H9 (cell line): ENCODE results near the gene KMT5B. TPM values are rescaled to one million over a fixed set of nuclear protein-coding genes. Genes with fewer than 3 reads are reported as not detected.
A peak's percentile ranks its signal among the peaks of the same experiment; 100 is the strongest.

Source experiments
- DNase-seq: peaks from one replicate; pipeline ENCODE4 v3.0.0-alpha.2; 2017
- H2AFZ ChIP-seq: one replicate; pipeline ENCODE4 v1.6.1; 2013; ENCODE audit warnings: mild to moderate bottlenecking, low read length, control low read depth, moderate library complexity
- H2AK5ac ChIP-seq: 2 replicates; pipeline ENCODE4 v1.6.1; 2013; ENCODE audit warnings: low read length, control low read depth, mixed read lengths; ENCODE audit not compliant: insufficient read length
- H2BK120ac ChIP-seq: one replicate; pipeline ENCODE4 v1.6.1; 2013; ENCODE audit warnings: low read depth, mild to moderate bottlenecking, low read length, control low read depth, inconsistent platforms; ENCODE audit not compliant: poor library complexity, severe bottlenecking
- H2BK12ac ChIP-seq: 2 replicates; pipeline ENCODE4 v1.6.1; 2013; ENCODE audit warnings: low read length, control low read depth, mixed read lengths, low read depth; ENCODE audit not compliant: insufficient read length
- H2BK15ac ChIP-seq: 2 replicates; pipeline ENCODE4 v1.6.1; 2013; ENCODE audit warnings: low read depth, low read length, control low read depth
- H2BK20ac ChIP-seq: one replicate; pipeline ENCODE4 v1.6.1; 2013; ENCODE audit warnings: low read depth, mild to moderate bottlenecking, low read length, control low read depth, inconsistent platforms; ENCODE audit not compliant: poor library complexity, severe bottlenecking
- H2BK5ac ChIP-seq: 2 replicates; pipeline ENCODE4 v1.6.1; 2013; ENCODE audit warnings: low read length, control low read depth, mixed read lengths; ENCODE audit not compliant: insufficient read length
- H3K14ac ChIP-seq: 2 replicates; pipeline ENCODE4 v1.6.1; 2013; ENCODE audit warnings: low read length, control low read depth; ENCODE audit not compliant: insufficient read depth
- H3K18ac ChIP-seq: 2 replicates; pipeline ENCODE4 v1.6.1; 2013; ENCODE audit warnings: low read depth, mild to moderate bottlenecking, mixed read lengths, low read length, control low read depth; ENCODE audit not compliant: insufficient read length
- H3K23ac ChIP-seq: 2 replicates; pipeline ENCODE4 v1.6.1; 2013; ENCODE audit warnings: low read length, control low read depth, mixed read lengths, low read depth; ENCODE audit not compliant: insufficient read length
- H3K23me2 ChIP-seq: 2 replicates; pipeline ENCODE4 v1.6.1; 2013; ENCODE audit warnings: low read depth, mild to moderate bottlenecking, mixed read lengths, low read length, control low read depth; ENCODE audit not compliant: insufficient read length, poor library complexity, severe bottlenecking
- H3K27ac ChIP-seq: 2 replicates; pipeline ENCODE4 v1.5.1; 2013; ENCODE audit warnings: low read length, control low read depth, mixed read lengths, low read depth; ENCODE audit not compliant: insufficient read length
- H3K27me3 ChIP-seq: 2 replicates; pipeline ENCODE4 v1.6.1; 2013; ENCODE audit warnings: low read length, control low read depth, inconsistent platforms; ENCODE audit not compliant: insufficient read depth
- H3K4ac ChIP-seq: 2 replicates; pipeline ENCODE4 v1.6.1; 2013; ENCODE audit warnings: low read depth, mild to moderate bottlenecking, control low read depth, inconsistent platforms, low read length, moderate library complexity
- H3K4me1 ChIP-seq: 2 replicates; pipeline ENCODE4 v1.6.1; 2013; ENCODE audit warnings: low read length, control low read depth, inconsistent platforms; ENCODE audit not compliant: insufficient read depth
- H3K4me2 ChIP-seq: 2 replicates; pipeline ENCODE4 v1.6.1; 2013; ENCODE audit warnings: low read length, control low read depth, mixed read lengths; ENCODE audit not compliant: insufficient read length, insufficient read depth
- H3K56ac ChIP-seq: 2 replicates; pipeline ENCODE4 v1.6.1; 2013; ENCODE audit warnings: low read depth, mild to moderate bottlenecking, mixed read lengths, low read length, control low read depth; ENCODE audit not compliant: insufficient read length
- H3K79me1 ChIP-seq: 2 replicates; pipeline ENCODE4 v1.6.1; 2013; ENCODE audit warnings: low read depth, mild to moderate bottlenecking, moderate library complexity, low read length, control low read depth, inconsistent platforms; ENCODE audit not compliant: insufficient read depth, poor library complexity, severe bottlenecking
- H3K79me2 ChIP-seq: 2 replicates; pipeline ENCODE4 v1.6.1; 2013; ENCODE audit warnings: low read length, control low read depth, inconsistent platforms; ENCODE audit not compliant: insufficient read depth
- H3K9ac ChIP-seq: 2 replicates; pipeline ENCODE4 v1.6.1; 2013; ENCODE audit warnings: low read length, control low read depth, mixed read lengths; ENCODE audit not compliant: insufficient read length; ENCODE audit errors: extremely low read depth
- H3K9me3 ChIP-seq: one replicate; pipeline ENCODE4 v1.6.1; 2013; ENCODE audit warnings: low read depth, low read length, inconsistent platforms; ENCODE audit not compliant: control insufficient read depth
- H3T11ph ChIP-seq: one replicate; pipeline ENCODE4 v1.6.1; 2013; ENCODE audit warnings: mild to moderate bottlenecking, low read length, control low read depth, inconsistent platforms
- H4K20me1 ChIP-seq: one replicate; pipeline ENCODE4 v1.6.1; 2013; ENCODE audit not compliant: control insufficient read depth, insufficient read length, insufficient read depth
- H4K5ac ChIP-seq: 2 replicates; pipeline ENCODE4 v1.6.1; 2013; ENCODE audit warnings: low read depth, mild to moderate bottlenecking, mixed read lengths, low read length, control low read depth; ENCODE audit not compliant: insufficient read length
- H4K8ac ChIP-seq: replicated peaks from 2 replicates; pipeline ENCODE4 v1.6.1; 2013; ENCODE audit warnings: low read length, control low read depth, mixed read lengths, low read depth; ENCODE audit not compliant: insufficient read length
- H4K91ac ChIP-seq: 2 replicates; pipeline ENCODE4 v1.6.1; 2013; ENCODE audit warnings: low read depth, mild to moderate bottlenecking, moderate library complexity, mixed read lengths, low read length, control low read depth; ENCODE audit not compliant: insufficient read length
- H3K27ac Mint-ChIP-seq, 3 experiments: 2 replicates in 2 of 3; 3 replicates in 1 of 3; pipeline ENCODE4 v1.8.0; 2020 to 2021; ENCODE audit warnings: mixed read lengths in 3 of 3, mild to moderate bottlenecking in 1 of 3, moderate library complexity in 1 of 3
- H3K27me3 Mint-ChIP-seq: 2 replicates; pipeline ENCODE4 v1.8.0; 2021; ENCODE audit warnings: low read depth, mild to moderate bottlenecking, moderate library complexity, mixed read lengths
- H3K36me3 Mint-ChIP-seq, 3 experiments: 2 replicates in 2 of 3; 3 replicates in 1 of 3; pipeline ENCODE4 v1.8.0; 2020 to 2021; ENCODE audit warnings: low read depth in 3 of 3, mixed read lengths in 3 of 3; ENCODE audit not compliant: insufficient read depth in 1 of 3
- H3K4me1 Mint-ChIP-seq, 2 experiments: 2 replicates each; pipeline ENCODE4 v1.8.0; 2020; ENCODE audit warnings: mixed read lengths in 2 of 2
- H3K4me3 Mint-ChIP-seq, 2 experiments: 2 replicates in 1 of 2; 3 replicates in 1 of 2; pipeline ENCODE4 v1.8.0; 2020 to 2021; ENCODE audit warnings: mild to moderate bottlenecking in 2 of 2, mixed read lengths in 2 of 2, moderate library complexity in 1 of 2
- H3K9me3 Mint-ChIP-seq, 2 experiments: 2 replicates in 1 of 2; 3 replicates in 1 of 2; pipeline ENCODE4 v1.8.0; 2020; ENCODE audit warnings: mild to moderate bottlenecking in 2 of 2, mixed read lengths in 2 of 2, moderate library complexity in 1 of 2
- CTCF ChIP-seq: fragments of 200-600 bp; sonication (generic); conservative IDR thresholded peaks from 3 replicates; pipeline ENCODE4 v1.8.0; 2021; ENCODE audit warnings: antibody characterized with exemption, mild to moderate bottlenecking
- WGBS: extraction: QIAGEN DNeasy Blood & Tissue Kit; methylation state at CpG from one replicate; pipeline ENCODE4 v1.1.7; 2013; ENCODE audit warnings: missing lambda C conversion rate, low lambda C conversion rate, mixed read lengths; ENCODE audit not compliant: insufficient read length; ENCODE audit errors: extremely low coverage; 5-methylcytosine and 5-hydroxymethylcytosine counted together
- total RNA-seq: library from RNA; stranded (reverse); gene quantifications from 2 replicates; pipeline ENCODE4 v1.2.1, GENCODE V29; 2021

Gene KMT5B
- total RNA-seq, 1 experiment from 2014 or later = 61.6 TPM

- H3K14ac ChIP-seq = no peak overlapping the region
- H2AK5ac ChIP-seq = no peak overlapping the region
- no peak overlapping the region for H3K4me2 ChIP-seq
- Mint-ChIP-seq H3K27ac (peak overlapping the region; percentile 17 to 59 (median 40); a peak in 5 of 7 replicates), H3K36me3 (peaks cover 11 to 37% (median 28%) of the 10 kb centered on the region in 3 experiments; a peak in 6 of 7 replicates), H3K4me3 (no peak overlapping the region), H3K9me3 (no peaks in the 10 kb centered on the region), H3K4me1 (peaks cover 23 to 24% of the 10 kb centered on the region in 2 experiments), H3K27me3 (no peaks in the 10 kb centered on the region)
- H3K9ac ChIP-seq = no peak overlapping the region
- H2BK5ac ChIP-seq = no peak overlapping the region
- H3K56ac ChIP-seq = no peak overlapping the region
- no peak overlapping the region for H2BK15ac ChIP-seq
- no peaks in the 10 kb centered on the region for H3K9me3 ChIP-seq
- no peak overlapping the region for H3K18ac ChIP-seq
- no peak overlapping the region for H3K23ac ChIP-seq
- no peak overlapping the region for H4K8ac ChIP-seq
- H3K4me1 ChIP-seq = peaks cover 4% of the 10 kb centered on the region; the same call in 1 of the 2 replicates
- H3K23me2 ChIP-seq = no peaks in the 10 kb centered on the region
- H3K27ac ChIP-seq = no peak overlapping the region
- no peak overlapping the region for H4K91ac ChIP-seq
- no peak overlapping the region for H2BK20ac ChIP-seq
- no peak overlapping the region for H3T11ph ChIP-seq
- H4K20me1 ChIP-seq = no peaks in the 10 kb centered on the region
- no peak overlapping the region for H3K4ac ChIP-seq
- DNase-seq = no peak
- WGBS = no CpG with 5 or more reads among the region's 10 CpGs
- H3K27me3 ChIP-seq = no peaks in the 10 kb centered on the region
- no peak overlapping the region for H2AFZ ChIP-seq
- H3K79me1 ChIP-seq = peaks cover 6% of the 10 kb centered on the region
- H4K5ac ChIP-seq = no peak overlapping the region
- H3K79me2 ChIP-seq = peaks cover 58% of the 10 kb centered on the region; the same call in 1 of the 2 replicates
- no peak overlapping the region for H2BK120ac ChIP-seq
- no peak for TF ChIP-seq CTCF
- H2BK12ac ChIP-seq = no peak overlapping the region
Measured at GRCh38 chr11:68107689-68108088, 105.4 kb downstream of the KMT5B start.
